ENCODE measurements around the gene C4orf50. TPM values are rescaled to one million over a fixed set of nuclear protein-coding genes. Genes with fewer than 3 reads are reported as not detected.

The C4orf50 gene
- total and polyA plus RNA-seq, 2 of the 4 experiments (the other 2 are of a cell fraction): not detected

- Histone ChIP-seq H3K4ac (ENCODE audit: low read depth, low read length) (no peak overlapping the region), H3K14ac (replicated peaks; ENCODE audit: low read depth, low read length) (no peak overlapping the region), H2BK15ac (ENCODE audit: low read depth, low read length) (no peak overlapping the region), H3K18ac (ENCODE audit: low read depth, low read length) (no peak overlapping the region), H3K9me3 (ENCODE audit: control insufficient read depth, insufficient read depth, low read length) (no peaks in the 10 kb centered on the region), H3K79me1 (ENCODE audit: low read depth in 1 of 2, low read length in 2 of 2) (no peaks in the 10 kb centered on the region), H3K9me1 (ENCODE audit: insufficient read depth, low read length) (no peaks in the 10 kb centered on the region), H2AFZ (replicated peaks; ENCODE audit: low read length, poor library complexity) (no peak overlapping the region), H3K4me3 (ENCODE audit: insufficient read depth, low read depth, low read length) (no peak overlapping the region), H3K23ac (ENCODE audit: low read depth, low read length) (no peak overlapping the region), H4K20me1 (ENCODE audit: insufficient read depth, low read length) (no peaks in the 10 kb centered on the region), H2AK9ac (replicated peaks; ENCODE audit: low read depth, low read length, poor library complexity) (no peak overlapping the region), H2BK5ac (ENCODE audit: low read depth, low read length, poor library complexity, severe bottlenecking) (no peak overlapping the region), H3K56ac (ENCODE audit: extremely low read depth, insufficient read depth, low read length) (no peak overlapping the region), H4K91ac (ENCODE audit: insufficient read depth, low read depth, low read length) (no peak overlapping the region), H4K5ac (ENCODE audit: low read depth, low read length) (no peak overlapping the region), H3K9ac (ENCODE audit: low read depth, low read length) (no peak overlapping the region), H3K36me3 (ENCODE audit: control insufficient read depth, insufficient read depth, low read length) (no peaks in the 10 kb centered on the region), H3K27ac (ENCODE audit: insufficient read depth, low read length) (no peak overlapping the region), H3K4me1 (ENCODE audit: control insufficient read depth, insufficient read depth, low read length) (no peaks in the 10 kb centered on the region), H2AK5ac (ENCODE audit: low read depth, low read length) (no peak overlapping the region), H3K27me3 (ENCODE audit: control insufficient read depth, insufficient read depth, low read length) (peaks cover 14% of the 10 kb centered on the region), H4K8ac (ENCODE audit: low read depth in 2 of 2, low read length in 2 of 2) (no peak overlapping the region), H2BK120ac (ENCODE audit: low read depth, low read length) (no peak overlapping the region), H3K4me2 (ENCODE audit: low read depth, low read length) (no peak overlapping the region), H2BK20ac (ENCODE audit: low read depth, low read length) (no peak overlapping the region)
- no peak for TF ChIP-seq RFX5 (IDR thresholded peaks at IDR 0.05; ENCODE audit: low read depth, low read length)
- TF ChIP-seq SMC3 (IDR thresholded peaks at IDR 0.05; ENCODE audit: low read depth, low read length): no peak
- no peak for TF ChIP-seq MXI1 (IDR thresholded peaks at IDR 0.05; ENCODE audit: borderline replicate concordance, low read depth, low read length)
- no peak for TF ChIP-seq ELK1 (IDR thresholded peaks at IDR 0.05; ENCODE audit: borderline replicate concordance, low read depth, low read length)
- no peak for TF ChIP-seq MAZ (IDR thresholded peaks at IDR 0.05; ENCODE audit: borderline replicate concordance, low read depth, low read length)
- no peak for TF ChIP-seq RAD21 (IDR thresholded peaks at IDR 0.05; ENCODE audit: low read length)
- no peak for TF ChIP-seq CHD1 (IDR thresholded peaks at IDR 0.05; ENCODE audit: low read depth, low read length)
- no peak for TF ChIP-seq RCOR1 (IDR thresholded peaks at IDR 0.05; ENCODE audit: insufficient replicate concordance, low read length)
- TF ChIP-seq CTCF (conservative IDR thresholded peaks at IDR 0.05; ENCODE audit: low read depth, low read length): no peak
- TF ChIP-seq USF2 (IDR thresholded peaks at IDR 0.05; ENCODE audit: low read depth, low read length): no peak
- TF ChIP-seq BHLHE40 (IDR thresholded peaks at IDR 0.05; ENCODE audit: low read depth, low read length): no peak
- CTCF ChIA-PET: no interaction called here
- no TSS peak for BruUV-seq (replicated peaks)
- in situ Hi-C loops (cut with MboI; ENCODE audit: low sequenced_read_pairs) (no loop called here), dilution Hi-C loops (cut with HindIII; ENCODE audit: low sequenced_read_pairs, unreplicated experiment) (no loop called here), intact Hi-C loops (cut with micrococcal nuclease) (no loop called here)
- ATAC-seq (ENCODE audit: low read depth) (no peak), DNase-seq (no peak)
- POLR2A ChIA-PET (ENCODE audit: unreplicated experiment): no interaction called here
- WGBS, 2 experiments (ENCODE audit: extremely low coverage in 2 of 2, insufficient read length in 1 of 2): 70% methylated on average over 2 of the region's 16 CpGs; no CpG with 5 or more reads in 1 of the 2 experiments
These were observed 92.6 kb downstream of the C4orf50 start for GRCh38 chr4:5925419-5926200.

All from IMR-90 (cell line).